GM12801 (cell line): ENCODE results near the gene PINLYP.

Source experiments
- TF ChIP-seq, protein P1 (sequence below): IDR thresholded peaks from one replicate; pipeline ENCODE4 v1.5.1; 2011; ENCODE audit warnings: control low read depth; ENCODE audit not compliant: insufficient read length; ENCODE audit errors: extremely low read depth

Gene PINLYP

DNA sequence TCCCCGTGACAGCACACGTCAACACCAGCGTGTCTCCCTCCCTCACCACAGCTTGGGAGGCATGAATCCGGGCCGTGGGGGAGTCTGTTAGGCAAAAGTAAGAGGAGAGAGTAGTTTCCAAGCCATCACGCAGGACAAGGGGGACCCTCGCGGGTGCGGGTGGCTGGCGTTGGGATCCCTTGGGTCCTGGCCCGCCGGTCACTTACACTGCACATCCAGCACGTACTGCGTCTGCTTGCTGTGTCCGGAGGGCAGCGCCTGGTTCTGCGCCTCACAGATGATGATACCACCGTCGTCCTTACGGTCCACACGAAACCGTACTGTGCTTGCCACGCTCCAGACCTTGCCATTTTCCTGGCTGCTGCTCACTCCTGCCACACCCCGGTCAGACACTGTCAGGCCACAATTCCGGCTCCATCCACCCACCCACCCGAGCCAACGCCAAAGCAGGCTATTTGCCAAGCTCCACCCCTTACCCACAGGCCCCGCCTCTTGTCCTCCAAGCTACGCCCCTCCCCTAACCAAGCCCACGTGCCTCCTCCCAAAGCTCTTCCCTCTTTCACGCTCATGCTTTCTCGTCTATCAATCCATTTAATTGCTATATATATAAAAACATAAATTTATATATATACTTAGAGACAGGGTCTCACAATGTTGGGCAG, 50.4 kb downstream of the PINLYP start:
- TF ChIP-seq, protein P1, sequence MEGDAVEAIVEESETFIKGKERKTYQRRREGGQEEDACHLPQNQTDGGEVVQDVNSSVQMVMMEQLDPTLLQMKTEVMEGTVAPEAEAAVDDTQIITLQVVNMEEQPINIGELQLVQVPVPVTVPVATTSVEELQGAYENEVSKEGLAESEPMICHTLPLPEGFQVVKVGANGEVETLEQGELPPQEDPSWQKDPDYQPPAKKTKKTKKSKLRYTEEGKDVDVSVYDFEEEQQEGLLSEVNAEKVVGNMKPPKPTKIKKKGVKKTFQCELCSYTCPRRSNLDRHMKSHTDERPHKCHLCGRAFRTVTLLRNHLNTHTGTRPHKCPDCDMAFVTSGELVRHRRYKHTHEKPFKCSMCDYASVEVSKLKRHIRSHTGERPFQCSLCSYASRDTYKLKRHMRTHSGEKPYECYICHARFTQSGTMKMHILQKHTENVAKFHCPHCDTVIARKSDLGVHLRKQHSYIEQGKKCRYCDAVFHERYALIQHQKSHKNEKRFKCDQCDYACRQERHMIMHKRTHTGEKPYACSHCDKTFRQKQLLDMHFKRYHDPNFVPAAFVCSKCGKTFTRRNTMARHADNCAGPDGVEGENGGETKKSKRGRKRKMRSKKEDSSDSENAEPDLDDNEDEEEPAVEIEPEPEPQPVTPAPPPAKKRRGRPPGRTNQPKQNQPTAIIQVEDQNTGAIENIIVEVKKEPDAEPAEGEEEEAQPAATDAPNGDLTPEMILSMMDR, result no peak

- TF ChIP-seq, protein P1, result no peak
Measured at GRCh38 chr19:43626838-43627237, 51.2 kb downstream of the PINLYP start.

- TF ChIP-seq, protein P1, result no peak
Measured at GRCh38 chr19:43628646-43629326, 53.2 kb downstream of the PINLYP start.

- TF ChIP-seq, protein P1, result no peak
Measured at GRCh38 chr19:43631491-43631890, 55.9 kb downstream of the PINLYP start.
